HepG2 (cell line): Measurements from ENCODE around the gene TMEM253. TPM values are rescaled to one million over a fixed set of nuclear protein-coding genes. Genes with fewer than 3 reads are reported as not detected.

Experiments used
- ARNTL ChIP-seq: sonication (generic); formaldehyde crosslinking; IDR thresholded peaks from 2 replicates; pipeline ENCODE4 v1.4.0; 2020; ENCODE audit warnings: mild to moderate bottlenecking, missing genetic modification reagents
- ATF1 ChIP-seq: IDR thresholded peaks from 2 replicates; pipeline ENCODE4 v1.6.1; 2016; ENCODE audit warnings: mild to moderate bottlenecking, control low read depth
- BCL6 ChIP-seq: IDR thresholded peaks from 2 replicates; pipeline ENCODE4 v1.6.1; 2016; ENCODE audit warnings: missing genetic modification reagents, missing compliant biosample characterization
- CBX5 ChIP-seq: sonication (generic); formaldehyde crosslinking; IDR thresholded peaks from 2 replicates; pipeline ENCODE4 v1.4.0; 2020; ENCODE audit warnings: missing genetic modification reagents, borderline replicate concordance
- EEA1 ChIP-seq: sonication (generic); formaldehyde crosslinking; IDR thresholded peaks from 2 replicates; pipeline ENCODE4 v1.5.1; 2020; ENCODE audit warnings: mild to moderate bottlenecking, missing genetic modification reagents, borderline replicate concordance
- HES4 ChIP-seq: sonication (generic); formaldehyde crosslinking; IDR thresholded peaks from 2 replicates; pipeline ENCODE4 v1.9.0; 2021; ENCODE audit warnings: mild to moderate bottlenecking, missing genetic modification reagents, borderline replicate concordance
- HHEX ChIP-seq: IDR thresholded peaks from 2 replicates; pipeline ENCODE4 v1.6.1; 2016; ENCODE audit warnings: control low read depth
- KLF15 ChIP-seq: sonication (generic); formaldehyde crosslinking; IDR thresholded peaks from 2 replicates; pipeline ENCODE4 v1.8.1; 2023; ENCODE audit warnings: borderline replicate concordance, mild to moderate bottlenecking, inconsistent platforms, missing genetic modification reagents, mixed read lengths
- KLF6 ChIP-seq: IDR thresholded peaks from 2 replicates; pipeline ENCODE4 v1.8.0; 2016; ENCODE audit warnings: missing biosample characterization, missing genetic modification reagents
- MTF2 ChIP-seq: sonication (generic); formaldehyde crosslinking; IDR thresholded peaks from 2 replicates; pipeline ENCODE4 v1.5.0; 2020; ENCODE audit warnings: missing genetic modification reagents, borderline replicate concordance
- NCOR1 ChIP-seq: fragments of 200-600 bp; sonication (generic); IDR thresholded peaks from 2 replicates; pipeline ENCODE4 v1.7.0; 2017; ENCODE audit warnings: antibody characterized with exemption, low read length, borderline replicate concordance
- NRL ChIP-seq: sonication (generic); formaldehyde crosslinking; IDR thresholded peaks from 2 replicates; pipeline ENCODE4 v1.5.0; 2020; ENCODE audit warnings: missing genetic modification reagents, mild to moderate bottlenecking, moderate library complexity, borderline replicate concordance
- SMYD3 ChIP-seq: sonication (generic); formaldehyde crosslinking; IDR thresholded peaks from 2 replicates; pipeline ENCODE4 v1.8.1; 2023; ENCODE audit warnings: mild to moderate bottlenecking, missing genetic modification reagents
- SP4 ChIP-seq: sonication (generic); formaldehyde crosslinking; IDR thresholded peaks from 2 replicates; pipeline ENCODE4 v1.8.1; 2023; ENCODE audit warnings: mild to moderate bottlenecking, missing genetic modification reagents
- TAF1 ChIP-seq: sonication (generic); formaldehyde crosslinking; IDR thresholded peaks from 2 replicates; pipeline ENCODE4 v1.4.0; 2020; ENCODE audit warnings: missing genetic modification reagents
- XRCC5 ChIP-seq: fragments of 200-400 bp; formaldehyde crosslinking; optimal IDR thresholded peaks from 2 replicates; pipeline ENCODE3; 2017; ENCODE audit warnings: mild to moderate bottlenecking, low read length
- ZMYM4 ChIP-seq: sonication (generic); formaldehyde crosslinking; IDR thresholded peaks from 2 replicates; pipeline ENCODE4 v1.8.1; 2023; ENCODE audit warnings: mild to moderate bottlenecking, missing genetic modification reagents
- ZNF605 ChIP-seq: sonication (generic); formaldehyde crosslinking; IDR thresholded peaks from 2 replicates; pipeline ENCODE4 v1.8.0; 2022; ENCODE audit warnings: mild to moderate bottlenecking, missing genetic modification reagents
- ZNF781 ChIP-seq: sonication (generic); formaldehyde crosslinking; IDR thresholded peaks from 2 replicates; pipeline ENCODE4 v1.5.1; 2020; ENCODE audit warnings: borderline replicate concordance, mild to moderate bottlenecking, missing genetic modification reagents; ENCODE audit errors: not compliant biosample characterization
- ZSCAN31 ChIP-seq: sonication (generic); formaldehyde crosslinking; IDR thresholded peaks from 2 replicates; pipeline ENCODE4 v1.5.0; 2020; ENCODE audit warnings: low read depth, mild to moderate bottlenecking, missing genetic modification reagents
- polyA plus RNA-seq, 8 experiments: library from polyadenylated mRNA; depleted of rRNA in 3 of 8; stranded (reverse) in 7 of 8; unstranded in 1 of 8; fragments of >200 nt; fragmentation: Illumina TruSeq in 4 of 8; extraction: Trizol in 4 of 8; gene quantifications; 2 replicates each; pipeline versions ENCODE4 v1.2.1 to v1.2.3, GENCODE V29; 2011 to 2016; ENCODE audit warnings: low read depth in 4 of 8, missing spikeins in 1 of 8, mixed read lengths in 1 of 8; ENCODE audit not compliant: insufficient read depth in 1 of 8
- total RNA-seq, 5 experiments: library from RNA; depleted of rRNA; stranded (reverse); fragments of >200 nt; fragmentation: Illumina TruSeq; extraction: Trizol; gene quantifications; 2 replicates each; pipeline ENCODE4 v1.2.3, GENCODE V29; 2016; ENCODE audit warnings: low read depth in 1 of 5
- TF ChIP-seq, protein P1 (sequence below): sonication (generic); formaldehyde crosslinking; IDR thresholded peaks from 2 replicates; pipeline ENCODE4 v1.4.0; 2020; ENCODE audit warnings: missing genetic modification reagents, mild to moderate bottlenecking, borderline replicate concordance
- TF ChIP-seq, protein P2 (sequence below): sonication (generic); formaldehyde crosslinking; IDR thresholded peaks from 2 replicates; pipeline ENCODE4 v1.5.0; 2020; ENCODE audit warnings: missing genetic modification reagents, mild to moderate bottlenecking, borderline replicate concordance
- TF ChIP-seq, protein P3 (sequence below): IDR thresholded peaks from 2 replicates; pipeline ENCODE4 v1.6.1; 2018; ENCODE audit warnings: missing genetic modification reagents, mild to moderate bottlenecking, missing compliant biosample characterization
- TF ChIP-seq, protein P4 (sequence below): sonication (generic); formaldehyde crosslinking; IDR thresholded peaks from 2 replicates; pipeline ENCODE4 v1.4.0; 2020; ENCODE audit warnings: missing genetic modification reagents

TMEM253 gene
- total and polyA plus RNA-seq, 2 of the 13 experiments (the other 11 are each of a cell fraction or from before 2014, with no cell fraction given) = 0.29 to 0.45 TPM

DNA sequence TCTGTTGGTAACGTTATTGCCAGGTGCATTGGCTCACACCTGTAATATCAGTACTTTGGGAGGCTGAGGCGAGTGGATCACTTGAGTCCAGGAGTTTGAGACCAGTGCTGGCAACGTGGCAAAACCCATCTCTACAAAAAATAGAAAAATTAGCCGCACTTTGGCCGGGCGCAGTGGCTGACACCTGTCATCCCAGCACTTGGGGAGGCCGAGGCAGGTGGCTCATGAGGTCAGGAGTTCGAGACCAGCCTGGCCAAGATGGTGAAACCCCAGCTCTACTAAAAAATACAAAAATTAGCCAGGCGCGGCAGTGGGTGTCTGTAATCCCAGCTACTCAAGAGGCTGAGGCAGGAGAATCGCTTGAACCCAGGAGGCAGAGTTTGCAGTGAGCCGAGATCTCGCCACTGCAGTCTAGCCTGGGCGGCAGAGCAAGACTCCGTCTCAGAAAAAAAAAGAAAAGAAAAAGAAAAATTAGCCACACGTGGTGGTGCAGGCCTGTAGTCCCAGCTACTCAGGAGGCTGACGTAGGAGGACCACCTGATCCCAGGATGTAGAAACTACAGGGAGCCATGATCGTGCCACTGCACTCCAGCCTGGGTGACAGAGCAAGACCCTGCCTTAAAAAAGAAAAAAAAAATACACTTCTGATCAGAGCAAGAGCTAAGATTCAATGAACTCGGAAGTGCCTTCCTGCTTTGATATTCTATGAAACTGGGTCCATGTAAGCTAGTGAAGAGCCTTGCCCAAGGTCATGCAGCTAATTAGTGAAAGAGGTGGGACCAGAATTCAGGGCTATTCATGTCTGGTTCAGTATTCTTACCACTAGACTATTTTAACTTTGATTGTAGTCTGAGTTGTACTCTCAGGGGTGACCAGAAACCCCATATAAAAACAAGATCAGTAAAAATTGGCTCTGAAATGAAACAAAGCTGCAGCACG lies 47.4 kb upstream of the TMEM253 start (continued):
- TF ChIP-seq, protein P1, sequence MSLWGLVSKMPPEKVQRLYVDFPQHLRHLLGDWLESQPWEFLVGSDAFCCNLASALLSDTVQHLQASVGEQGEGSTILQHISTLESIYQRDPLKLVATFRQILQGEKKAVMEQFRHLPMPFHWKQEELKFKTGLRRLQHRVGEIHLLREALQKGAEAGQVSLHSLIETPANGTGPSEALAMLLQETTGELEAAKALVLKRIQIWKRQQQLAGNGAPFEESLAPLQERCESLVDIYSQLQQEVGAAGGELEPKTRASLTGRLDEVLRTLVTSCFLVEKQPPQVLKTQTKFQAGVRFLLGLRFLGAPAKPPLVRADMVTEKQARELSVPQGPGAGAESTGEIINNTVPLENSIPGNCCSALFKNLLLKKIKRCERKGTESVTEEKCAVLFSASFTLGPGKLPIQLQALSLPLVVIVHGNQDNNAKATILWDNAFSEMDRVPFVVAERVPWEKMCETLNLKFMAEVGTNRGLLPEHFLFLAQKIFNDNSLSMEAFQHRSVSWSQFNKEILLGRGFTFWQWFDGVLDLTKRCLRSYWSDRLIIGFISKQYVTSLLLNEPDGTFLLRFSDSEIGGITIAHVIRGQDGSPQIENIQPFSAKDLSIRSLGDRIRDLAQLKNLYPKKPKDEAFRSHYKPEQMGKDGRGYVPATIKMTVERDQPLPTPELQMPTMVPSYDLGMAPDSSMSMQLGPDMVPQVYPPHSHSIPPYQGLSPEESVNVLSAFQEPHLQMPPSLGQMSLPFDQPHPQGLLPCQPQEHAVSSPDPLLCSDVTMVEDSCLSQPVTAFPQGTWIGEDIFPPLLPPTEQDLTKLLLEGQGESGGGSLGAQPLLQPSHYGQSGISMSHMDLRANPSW (CRISPR knock-in tag) = 0 out of 2 replicates have a peak, but pooled peaks have one; percentile 1
- TF ChIP-seq XRCC5 = no peak
- TF ChIP-seq SMYD3 (CRISPR knock-in tag) = no peak
- TF ChIP-seq ZMYM4 (CRISPR knock-in tag) = no peak
- no peak for TF ChIP-seq KLF6 (CRISPR knock-in tag)
- 0 out of 2 replicates have a peak, but pooled peaks have one; percentile 12 for TF ChIP-seq BCL6 (CRISPR knock-in tag)
- TF ChIP-seq KLF15 = no peak
- no peak for TF ChIP-seq MTF2
- peak; percentile 45; the same call in 1 of the 2 replicates for TF ChIP-seq SP4
- TF ChIP-seq CBX5 (CRISPR knock-in tag) = no peak
- 0 out of 2 replicates have a peak, but pooled peaks have one; percentile 20 for TF ChIP-seq HHEX (CRISPR knock-in tag)
- TF ChIP-seq EEA1 (CRISPR knock-in tag) = 0 out of 2 replicates have a peak, but pooled peaks have one; percentile 20
- TF ChIP-seq, protein P2, sequence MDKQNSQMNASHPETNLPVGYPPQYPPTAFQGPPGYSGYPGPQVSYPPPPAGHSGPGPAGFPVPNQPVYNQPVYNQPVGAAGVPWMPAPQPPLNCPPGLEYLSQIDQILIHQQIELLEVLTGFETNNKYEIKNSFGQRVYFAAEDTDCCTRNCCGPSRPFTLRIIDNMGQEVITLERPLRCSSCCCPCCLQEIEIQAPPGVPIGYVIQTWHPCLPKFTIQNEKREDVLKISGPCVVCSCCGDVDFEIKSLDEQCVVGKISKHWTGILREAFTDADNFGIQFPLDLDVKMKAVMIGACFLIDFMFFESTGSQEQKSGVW (CRISPR knock-in tag) = no peak
- no peak for TF ChIP-seq ZNF781 (CRISPR knock-in tag)
- TF ChIP-seq ZNF605 = no peak
- TF ChIP-seq, protein P3, sequence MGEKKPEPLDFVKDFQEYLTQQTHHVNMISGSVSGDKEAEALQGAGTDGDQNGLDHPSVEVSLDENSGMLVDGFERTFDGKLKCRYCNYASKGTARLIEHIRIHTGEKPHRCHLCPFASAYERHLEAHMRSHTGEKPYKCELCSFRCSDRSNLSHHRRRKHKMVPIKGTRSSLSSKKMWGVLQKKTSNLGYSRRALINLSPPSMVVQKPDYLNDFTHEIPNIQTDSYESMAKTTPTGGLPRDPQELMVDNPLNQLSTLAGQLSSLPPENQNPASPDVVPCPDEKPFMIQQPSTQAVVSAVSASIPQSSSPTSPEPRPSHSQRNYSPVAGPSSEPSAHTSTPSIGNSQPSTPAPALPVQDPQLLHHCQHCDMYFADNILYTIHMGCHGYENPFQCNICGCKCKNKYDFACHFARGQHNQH (CRISPR knock-in tag) = no peak
- no peak; the same call in 1 of the 2 replicates for TF ChIP-seq NRL (CRISPR knock-in tag)
- 0 out of 2 replicates have a peak, but pooled peaks have one; percentile 46 for TF ChIP-seq HES4 (CRISPR knock-in tag)
- TF ChIP-seq, protein P4, sequence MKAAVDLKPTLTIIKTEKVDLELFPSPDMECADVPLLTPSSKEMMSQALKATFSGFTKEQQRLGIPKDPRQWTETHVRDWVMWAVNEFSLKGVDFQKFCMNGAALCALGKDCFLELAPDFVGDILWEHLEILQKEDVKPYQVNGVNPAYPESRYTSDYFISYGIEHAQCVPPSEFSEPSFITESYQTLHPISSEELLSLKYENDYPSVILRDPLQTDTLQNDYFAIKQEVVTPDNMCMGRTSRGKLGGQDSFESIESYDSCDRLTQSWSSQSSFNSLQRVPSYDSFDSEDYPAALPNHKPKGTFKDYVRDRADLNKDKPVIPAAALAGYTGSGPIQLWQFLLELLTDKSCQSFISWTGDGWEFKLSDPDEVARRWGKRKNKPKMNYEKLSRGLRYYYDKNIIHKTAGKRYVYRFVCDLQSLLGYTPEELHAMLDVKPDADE = no peak
- no peak for TF ChIP-seq ZSCAN31 (CRISPR knock-in tag)
- 0 out of 2 replicates have a peak, but pooled peaks have one; percentile 44 for TF ChIP-seq ARNTL (CRISPR knock-in tag)
- TF ChIP-seq NCOR1 = no peak
- TF ChIP-seq TAF1 (CRISPR knock-in tag) = no peak
- TF ChIP-seq ATF1 = no peak
